Chondrocyte (in vitro differentiated cells): Measurements from ENCODE around the gene GALNT9. TPM values are rescaled to one million over a fixed set of nuclear protein-coding genes. Genes with fewer than 3 reads are reported as not detected.

Experiments used
- DNase-seq: peaks from one replicate; pipeline ENCODE4 v3.0.0; 2021; ENCODE audit warnings: mixed read lengths, low spot score
- H3K27ac Mint-ChIP-seq: one replicate; pipeline ENCODE4 v1.8.0; 2021; ENCODE audit warnings: mild to moderate bottlenecking, moderate library complexity, mixed read lengths; ENCODE audit not compliant: unreplicated experiment
- H3K27me3 Mint-ChIP-seq: 2 replicates; pipeline ENCODE4 v1.8.0; 2021; ENCODE audit warnings: low read depth, mixed read lengths
- H3K36me3 Mint-ChIP-seq: 2 replicates; pipeline ENCODE4 v1.8.0; 2021; ENCODE audit warnings: low read depth, mixed read lengths
- H3K4me1 Mint-ChIP-seq: 2 replicates; pipeline ENCODE4 v1.8.0; 2021; ENCODE audit warnings: low read depth, mild to moderate bottlenecking, mixed read lengths
- H3K4me3 Mint-ChIP-seq: one replicate; pipeline ENCODE4 v1.8.0; 2021; ENCODE audit warnings: mild to moderate bottlenecking, moderate library complexity, mixed read lengths; ENCODE audit not compliant: unreplicated experiment
- H3K9me3 Mint-ChIP-seq: 2 replicates; pipeline ENCODE4 v1.8.0; 2021; ENCODE audit warnings: low read depth, mixed read lengths
- CTCF ChIP-seq: fragments of 200-600 bp; sonication (generic); IDR thresholded peaks from 2 replicates; pipeline ENCODE4 v1.5.0; 2021; ENCODE audit warnings: antibody characterized with exemption, mild to moderate bottlenecking, moderate library complexity
- total RNA-seq: library from RNA; stranded (reverse); gene quantifications from 3 replicates; pipeline ENCODE4 v1.2.1, GENCODE V29; 2021

The GALNT9 gene
- total RNA-seq, 1 donor from 2014 or later, result not detected

GRCh38 chr12:132194056-132194455, 135.3 kb downstream of the GALNT9 start:
- peaks cover 18% of the 10 kb centered on the region for H3K27me3 Mint-ChIP-seq

GRCh38 chr12:132191715-132192553, 137.5 kb downstream of the GALNT9 start:
- Mint-ChIP-seq H3K4me3 (no peak overlapping the region), H3K36me3 (no peaks in the 10 kb centered on the region), H3K27ac (no peak overlapping the region), H3K27me3 (peaks cover 25% of the 10 kb centered on the region), H3K4me1 (peaks cover 4% of the 10 kb centered on the region), H3K9me3 (peaks cover 10% of the 10 kb centered on the region)
- no peak for TF ChIP-seq CTCF
- DNase-seq, result no peak

More at GRCh38 chr12:132194056-132194455, 135.3 kb downstream of the GALNT9 start:
- peaks cover 4% of the 10 kb centered on the region for H3K4me1 Mint-ChIP-seq
- TF ChIP-seq CTCF, result peak; percentile 57
- no peak overlapping the region for H3K27ac Mint-ChIP-seq
- peaks cover 10% of the 10 kb centered on the region for H3K9me3 Mint-ChIP-seq
- no peak for DNase-seq
- H3K36me3 Mint-ChIP-seq, result no peaks in the 10 kb centered on the region
- H3K4me3 Mint-ChIP-seq, result no peak overlapping the region

GRCh38 chr12:132190834-132191500, 138.4 kb downstream of the GALNT9 start:
- Mint-ChIP-seq H3K36me3 (no peaks in the 10 kb centered on the region), H3K9me3 (peaks cover 10% of the 10 kb centered on the region), H3K4me1 (peaks cover 4% of the 10 kb centered on the region), H3K27me3 (peaks cover 28% of the 10 kb centered on the region), H3K27ac (no peak overlapping the region), H3K4me3 (no peak overlapping the region)
- no peak for DNase-seq
- TF ChIP-seq CTCF, result no peak

- Mint-ChIP-seq H3K36me3 (no peaks in the 10 kb centered on the region), H3K27ac (no peak overlapping the region), H3K4me3 (peak overlapping the region; percentile 71)
Observed at GRCh38 chr12:132190012-132190755, 139.2 kb downstream of the GALNT9 start.

More at GRCh38 chr12:132190012-132190755, 139.2 kb downstream of the GALNT9 start:
- peaks cover 4% of the 10 kb centered on the region for H3K4me1 Mint-ChIP-seq
- peaks cover 33% of the 10 kb centered on the region for H3K27me3 Mint-ChIP-seq
- no peak for TF ChIP-seq CTCF
- H3K9me3 Mint-ChIP-seq, result peaks cover 10% of the 10 kb centered on the region
- no peak for DNase-seq
